ENCODE data around the gene ADRA2C.

ADRA2C gene

GRCh38 chr4:3801521-3801920, 35.3 kb downstream of the ADRA2C start:
- Histone ChIP-seq H3K4me1 (peaks cover 9% of the 10 kb centered on the region), H3K27ac (no peak overlapping the region), H3K9ac (no peak overlapping the region), H3K4me2 (no peak overlapping the region), H4K20me1 (no peaks in the 10 kb centered on the region), H3K4me3 (no peak overlapping the region), H3K36me3 (no peaks in the 10 kb centered on the region), H3K9me3 (peaks cover 5% of the 10 kb centered on the region), H3K27me3 (no peaks in the 10 kb centered on the region)
- TF ChIP-seq Cebpa-rat (IDR thresholded peaks at IDR 0.05), result no peak

- Histone ChIP-seq H3K9ac (no peak overlapping the region), H3K4me2 (no peak overlapping the region), H3K4me1 (peaks cover 13% of the 10 kb centered on the region), H4K20me1 (no peaks in the 10 kb centered on the region), H3K27me3 (no peaks in the 10 kb centered on the region), H3K4me3 (no peak overlapping the region), H3K9me3 (peaks cover under 1% of the 10 kb centered on the region; the same call in 1 of the 2 replicates), H3K36me3 (no peaks in the 10 kb centered on the region), H3K27ac (no peak overlapping the region)
- TF ChIP-seq Cebpa-rat (IDR thresholded peaks at IDR 0.05), result no peak
Measured at GRCh38 chr4:3801931-3802550, 35.9 kb downstream of the ADRA2C start.

GRCh38 chr4:3802571-3803474, 36.6 kb downstream of the ADRA2C start:
- no peak overlapping the region for H3K27ac ChIP-seq
- no peak for TF ChIP-seq Cebpa-rat (IDR thresholded peaks at IDR 0.05)
- no peaks in the 10 kb centered on the region for H4K20me1 ChIP-seq
- no peaks in the 10 kb centered on the region for H3K9me3 ChIP-seq
- no peaks in the 10 kb centered on the region for H3K36me3 ChIP-seq
- H3K4me2 ChIP-seq, result no peak overlapping the region
- H3K9ac ChIP-seq, result no peak overlapping the region
- no peak overlapping the region for H3K4me3 ChIP-seq
- H3K27me3 ChIP-seq, result no peaks in the 10 kb centered on the region
- peaks cover 13% of the 10 kb centered on the region for H3K4me1 ChIP-seq

GRCh38 chr4:3803475-3803847, 37.3 kb downstream of the ADRA2C start:
- Histone ChIP-seq H3K36me3 (no peaks in the 10 kb centered on the region), H3K4me3 (no peak overlapping the region), H3K4me1 (peaks cover 13% of the 10 kb centered on the region), H3K27me3 (no peaks in the 10 kb centered on the region), H3K9ac (no peak overlapping the region), H3K9me3 (no peaks in the 10 kb centered on the region), H3K27ac (no peak overlapping the region), H4K20me1 (no peaks in the 10 kb centered on the region), H3K4me2 (no peak overlapping the region)
- TF ChIP-seq Cebpa-rat (IDR thresholded peaks at IDR 0.05), result no peak

GRCh38 chr4:3803946-3804345, 37.8 kb downstream of the ADRA2C start:
- H3K4me3 ChIP-seq, result no peak overlapping the region
- H3K4me1 ChIP-seq, result peaks cover 13% of the 10 kb centered on the region
- H4K20me1 ChIP-seq, result no peaks in the 10 kb centered on the region
- TF ChIP-seq Cebpa-rat (IDR thresholded peaks at IDR 0.05), result no peak
- no peak overlapping the region for H3K9ac ChIP-seq
- no peaks in the 10 kb centered on the region for H3K9me3 ChIP-seq
- no peak overlapping the region for H3K27ac ChIP-seq
- H3K4me2 ChIP-seq, result no peak overlapping the region
- no peaks in the 10 kb centered on the region for H3K36me3 ChIP-seq
- H3K27me3 ChIP-seq, result no peaks in the 10 kb centered on the region

- H3K4me2 ChIP-seq, result no peak overlapping the region
- H3K4me3 ChIP-seq, result no peak overlapping the region
- no peaks in the 10 kb centered on the region for H3K36me3 ChIP-seq
- no peak for TF ChIP-seq Cebpa-rat (IDR thresholded peaks at IDR 0.05)
- no peak overlapping the region for H3K9ac ChIP-seq
- no peaks in the 10 kb centered on the region for H3K27me3 ChIP-seq
- H3K9me3 ChIP-seq, result no peaks in the 10 kb centered on the region
- peaks cover 13% of the 10 kb centered on the region for H3K4me1 ChIP-seq
- H3K27ac ChIP-seq, result no peak overlapping the region
- H4K20me1 ChIP-seq, result no peaks in the 10 kb centered on the region
Measured at GRCh38 chr4:3805026-3805425, 38.8 kb downstream of the ADRA2C start.

- H3K27me3 ChIP-seq, result no peaks in the 10 kb centered on the region
Measured at GRCh38 chr4:3805731-3806130, 39.5 kb downstream of the ADRA2C start.

GRCh38 chr4:3807311-3807710, 41.1 kb downstream of the ADRA2C start:
- Histone ChIP-seq H3K4me1 (peaks cover 13% of the 10 kb centered on the region), H3K27ac (no peak overlapping the region), H3K9ac (no peak overlapping the region), H3K9me3 (no peaks in the 10 kb centered on the region), H3K36me3 (no peaks in the 10 kb centered on the region), H3K4me2 (no peak overlapping the region), H3K27me3 (no peaks in the 10 kb centered on the region), H4K20me1 (no peaks in the 10 kb centered on the region), H3K4me3 (no peak overlapping the region)
- no peak for TF ChIP-seq Cebpa-rat (IDR thresholded peaks at IDR 0.05)

More at GRCh38 chr4:3805731-3806130, 39.5 kb downstream of the ADRA2C start:
- H3K27ac ChIP-seq, result no peak overlapping the region
- H3K4me1 ChIP-seq, result peaks cover 13% of the 10 kb centered on the region
- no peak overlapping the region for H3K4me2 ChIP-seq
- H3K9me3 ChIP-seq, result no peaks in the 10 kb centered on the region
- no peak for TF ChIP-seq Cebpa-rat (IDR thresholded peaks at IDR 0.05)
- H4K20me1 ChIP-seq, result no peaks in the 10 kb centered on the region
- no peaks in the 10 kb centered on the region for H3K36me3 ChIP-seq
- H3K4me3 ChIP-seq, result no peak overlapping the region
- H3K9ac ChIP-seq, result no peak overlapping the region

GRCh38 chr4:3807822-3808496, 41.8 kb downstream of the ADRA2C start:
- H3K9ac ChIP-seq, result no peak overlapping the region

GRCh38 chr4:3808597-3808996, 42.4 kb downstream of the ADRA2C start:
- TF ChIP-seq Cebpa-rat (IDR thresholded peaks at IDR 0.05), result no peak
- H4K20me1 ChIP-seq, result no peaks in the 10 kb centered on the region
- H3K4me1 ChIP-seq, result peaks cover 5% of the 10 kb centered on the region; the same call in 1 of the 2 replicates
- H3K27ac ChIP-seq, result no peak overlapping the region
- H3K9ac ChIP-seq, result no peak overlapping the region
- H3K4me3 ChIP-seq, result no peak overlapping the region
- H3K9me3 ChIP-seq, result no peaks in the 10 kb centered on the region
- H3K36me3 ChIP-seq, result no peaks in the 10 kb centered on the region
- H3K27me3 ChIP-seq, result no peaks in the 10 kb centered on the region
- no peak overlapping the region for H3K4me2 ChIP-seq

More at GRCh38 chr4:3807822-3808496, 41.8 kb downstream of the ADRA2C start:
- Histone ChIP-seq H3K4me3 (no peak overlapping the region), H3K27ac (no peak overlapping the region), H3K9me3 (no peaks in the 10 kb centered on the region), H3K4me1 (peaks cover 8% of the 10 kb centered on the region), H4K20me1 (no peaks in the 10 kb centered on the region), H3K27me3 (no peaks in the 10 kb centered on the region), H3K4me2 (no peak overlapping the region), H3K36me3 (no peaks in the 10 kb centered on the region)
- no peak for TF ChIP-seq Cebpa-rat (IDR thresholded peaks at IDR 0.05)
